HepG2 (cell line): ENCODE results near the gene COX4I1. TPM values are rescaled to one million over a fixed set of nuclear protein-coding genes. Genes with fewer than 3 reads are reported as not detected.

Experiments
- FOXO1 ChIP-seq: sonication (generic); formaldehyde crosslinking; IDR thresholded peaks from 2 replicates; pipeline ENCODE4 v1.4.0; 2020; ENCODE audit warnings: missing genetic modification reagents
- FOXP1 ChIP-seq, 2 experiments: fragments of 450-650 bp in 1 of 2; IDR thresholded peaks; 2 replicates each; pipeline ENCODE4 v1.6.1; 2017 to 2018; ENCODE audit warnings: antibody characterized with exemption in 1 of 2
- HNF4A ChIP-seq: sonication (generic); formaldehyde crosslinking; IDR thresholded peaks from 2 replicates; pipeline ENCODE4 v1.4.0; 2020; ENCODE audit warnings: missing genetic modification reagents
- HOXA3 ChIP-seq: sonication (generic); formaldehyde crosslinking; IDR thresholded peaks from 2 replicates; pipeline ENCODE4 v1.5.0; 2020; ENCODE audit warnings: missing genetic modification reagents
- NR2F2 ChIP-seq: IDR thresholded peaks from 2 replicates; pipeline ENCODE4 v1.6.1; 2012; ENCODE audit warnings: low read depth, inconsistent platforms, borderline replicate concordance
- PAXIP1 ChIP-seq: sonication (generic); formaldehyde crosslinking; conservative IDR thresholded peaks from 2 replicates; pipeline ENCODE4 v1.4.0; 2020; ENCODE audit warnings: mild to moderate bottlenecking, missing genetic modification reagents, moderate library complexity
- PHF21A ChIP-seq: sonication (generic); formaldehyde crosslinking; IDR thresholded peaks from 2 replicates; pipeline ENCODE4 v1.5.0; 2020; ENCODE audit warnings: mild to moderate bottlenecking, missing genetic modification reagents
- SP2 ChIP-seq: sonication (generic); formaldehyde crosslinking; IDR thresholded peaks from 2 replicates; pipeline ENCODE4 v1.5.1; 2020; ENCODE audit warnings: mild to moderate bottlenecking, missing genetic modification reagents
- ZBTB33 ChIP-seq: sonication (generic); formaldehyde crosslinking; IDR thresholded peaks from 2 replicates; pipeline ENCODE4 v1.4.0; 2020; ENCODE audit warnings: missing genetic modification reagents
- ZBTB42 ChIP-seq: sonication (generic); formaldehyde crosslinking; IDR thresholded peaks from 2 replicates; pipeline ENCODE4 v1.5.0; 2020; ENCODE audit warnings: mild to moderate bottlenecking, missing genetic modification reagents
- ZFP36L1 ChIP-seq: sonication (generic); formaldehyde crosslinking; IDR thresholded peaks from 2 replicates; pipeline ENCODE4 v1.8.0; 2022; ENCODE audit warnings: mild to moderate bottlenecking, missing genetic modification reagents, moderate library complexity
- ZKSCAN8 ChIP-seq: IDR thresholded peaks from 2 replicates; pipeline ENCODE4 v1.6.1; 2016; ENCODE audit warnings: borderline replicate concordance, missing genetic modification reagents, missing compliant biosample characterization
- ZNF367 ChIP-seq: sonication (generic); formaldehyde crosslinking; IDR thresholded peaks from 2 replicates; pipeline ENCODE4 v1.4.0; 2020; ENCODE audit warnings: missing genetic modification reagents, borderline replicate concordance
- ZNF607 ChIP-seq: sonication (generic); formaldehyde crosslinking; IDR thresholded peaks from 2 replicates; pipeline ENCODE4 v1.5.1; 2020; ENCODE audit warnings: missing genetic modification reagents, mild to moderate bottlenecking, borderline replicate concordance
- ZNF687 ChIP-seq: sonication (generic); formaldehyde crosslinking; IDR thresholded peaks from 2 replicates; pipeline ENCODE4 v1.5.1; 2020; ENCODE audit warnings: mild to moderate bottlenecking, missing genetic modification reagents, moderate library complexity
- polyA plus RNA-seq, 8 experiments: library from polyadenylated mRNA; depleted of rRNA in 3 of 8; stranded (reverse) in 7 of 8; unstranded in 1 of 8; fragments of >200 nt; fragmentation: Illumina TruSeq in 4 of 8; extraction: Trizol in 4 of 8; gene quantifications; 2 replicates each; pipeline versions ENCODE4 v1.2.1 to v1.2.3, GENCODE V29; 2011 to 2016; ENCODE audit warnings: low read depth in 4 of 8, missing spikeins in 1 of 8, mixed read lengths in 1 of 8; ENCODE audit not compliant: insufficient read depth in 1 of 8
- total RNA-seq, 5 experiments: library from RNA; depleted of rRNA; stranded (reverse); fragments of >200 nt; fragmentation: Illumina TruSeq; extraction: Trizol; gene quantifications; 2 replicates each; pipeline ENCODE4 v1.2.3, GENCODE V29; 2016; ENCODE audit warnings: low read depth in 1 of 5

Gene COX4I1
- total and polyA plus RNA-seq, 2 of the 13 experiments (the other 11 are each of a cell fraction or from before 2014, with no cell fraction given) = 658 to 902 TPM

GRCh38 chr16:85781695-85782370 lies 17.7 kb upstream of the COX4I1 start (continued):
- peak; percentile 84 for TF ChIP-seq HNF4A (CRISPR knock-in tag)
- TF ChIP-seq ZNF607 = no peak
- 0 out of 2 replicates have a peak, but pooled peaks have one; percentile 35 for TF ChIP-seq PHF21A (CRISPR knock-in tag)
- no peak for TF ChIP-seq ZFP36L1 (CRISPR knock-in tag)
- 0 out of 2 replicates have a peak, but pooled peaks have one; percentile 17 for TF ChIP-seq NR2F2
- TF ChIP-seq ZNF367 (CRISPR knock-in tag) = 0 out of 2 replicates have a peak, but pooled peaks have one; percentile 40
- TF ChIP-seq ZKSCAN8 (CRISPR knock-in tag) = no peak
- peak; percentile 34; the same call in 1 of the 2 replicates for TF ChIP-seq FOXO1
- TF ChIP-seq ZNF687 = peak; percentile 42; the same call in 1 of the 2 replicates
- TF ChIP-seq ZBTB42 (CRISPR knock-in tag) = peak; percentile 93
- 0 out of 2 replicates have a peak, but pooled peaks have one; percentile 36 for TF ChIP-seq ZBTB33 (CRISPR knock-in tag)
- TF ChIP-seq HOXA3 (CRISPR knock-in tag) = peak; percentile 69; the same call in 1 of the 2 replicates
- no peak for TF ChIP-seq FOXP1 (IDR thresholded peaks at IDR 0.05)
- 0 out of 2 replicates have a peak, but pooled peaks have one; percentile 12 for TF ChIP-seq FOXP1 (CRISPR knock-in tag; IDR thresholded peaks at IDR 0.05)
- TF ChIP-seq PAXIP1 (CRISPR knock-in tag) = 0 out of 2 replicates have a peak, but pooled peaks have one; percentile 18
- TF ChIP-seq SP2 (CRISPR knock-in tag) = no peak
